HG03342 (cell line): ENCODE measurements around the gene CD180.

ENCODE experiments used
- ATAC-seq: cut with Tn5 transposase; IDR thresholded peaks from one replicate; pipeline ENCODE4 v1.9.1; 2021; ENCODE audit warnings: mild to moderate bottlenecking, moderate library complexity; ENCODE audit not compliant: unreplicated experiment

The CD180 gene

DNA sequence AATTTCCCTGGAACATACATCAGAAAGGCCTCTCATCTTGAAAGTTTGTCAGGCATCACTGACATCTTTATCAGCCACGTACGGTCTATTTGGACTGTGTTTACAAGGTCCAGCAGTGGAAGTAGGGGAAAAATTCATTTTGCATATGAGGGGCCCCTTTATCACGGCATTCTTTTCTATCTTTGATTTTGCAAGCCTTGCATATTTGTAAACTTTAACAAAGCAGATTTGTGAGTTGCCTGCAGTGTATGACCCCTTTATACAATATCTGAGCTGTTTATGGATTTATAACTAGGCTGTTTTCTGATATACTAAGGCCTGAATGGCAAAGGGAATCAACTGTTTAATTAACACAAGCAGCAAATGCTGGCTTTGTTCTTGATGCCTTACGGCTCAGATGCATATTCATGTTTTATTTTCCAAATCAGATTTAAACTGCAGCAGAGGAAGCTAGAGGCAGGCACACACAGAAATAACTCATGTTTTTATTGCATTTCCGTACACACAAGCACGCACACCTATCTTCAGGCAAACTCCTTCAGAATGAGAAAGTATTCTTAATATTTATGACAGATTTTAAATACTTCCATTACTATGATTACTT is 61.1 kb downstream of the CD180 start:
- ATAC-seq = no peak

- ATAC-seq = no peak
Observed at GRCh38 chr5:67133776-67134175, 62.8 kb downstream of the CD180 start.

GRCh38 chr5:67133217-67133616 is 63.4 kb downstream of the CD180 start:
- ATAC-seq = no peak

GRCh38 chr5:67129768-67130167 is 66.8 kb downstream of the CD180 start:
- no peak for ATAC-seq
